Iris pigment epithelial cell (primary cell): Measurements from ENCODE around the gene CKAP2.
"Not testable (repeated sequence)": the region's sequence is repeated elsewhere in the genome, so short reads cannot be mapped to it uniquely, and the experiment has no call there.

Source experiments
- DNase-seq: peaks from one replicate; pipeline ENCODE4 v3.0.0-alpha.2; 2011; ENCODE audit warnings: low read depth

The CKAP2 gene, protein sequence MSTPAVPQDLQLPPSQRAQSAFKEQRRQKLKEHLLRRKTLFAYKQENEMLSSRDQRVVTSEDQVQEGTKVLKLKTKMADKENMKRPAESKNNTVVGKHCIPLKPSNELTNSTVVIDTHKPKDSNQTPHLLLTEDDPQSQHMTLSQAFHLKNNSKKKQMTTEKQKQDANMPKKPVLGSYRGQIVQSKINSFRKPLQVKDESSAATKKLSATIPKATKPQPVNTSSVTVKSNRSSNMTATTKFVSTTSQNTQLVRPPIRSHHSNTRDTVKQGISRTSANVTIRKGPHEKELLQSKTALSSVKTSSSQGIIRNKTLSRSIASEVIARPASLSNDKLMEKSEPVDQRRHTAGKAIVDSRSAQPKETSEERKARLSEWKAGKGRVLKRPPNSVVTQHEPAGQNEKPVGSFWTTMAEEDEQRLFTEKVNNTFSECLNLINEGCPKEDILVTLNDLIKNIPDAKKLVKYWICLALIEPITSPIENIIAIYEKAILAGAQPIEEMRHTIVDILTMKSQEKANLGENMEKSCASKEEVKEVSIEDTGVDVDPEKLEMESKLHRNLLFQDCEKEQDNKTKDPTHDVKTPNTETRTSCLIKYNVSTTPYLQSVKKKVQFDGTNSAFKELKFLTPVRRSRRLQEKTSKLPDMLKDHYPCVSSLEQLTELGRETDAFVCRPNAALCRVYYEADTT

DNA sequence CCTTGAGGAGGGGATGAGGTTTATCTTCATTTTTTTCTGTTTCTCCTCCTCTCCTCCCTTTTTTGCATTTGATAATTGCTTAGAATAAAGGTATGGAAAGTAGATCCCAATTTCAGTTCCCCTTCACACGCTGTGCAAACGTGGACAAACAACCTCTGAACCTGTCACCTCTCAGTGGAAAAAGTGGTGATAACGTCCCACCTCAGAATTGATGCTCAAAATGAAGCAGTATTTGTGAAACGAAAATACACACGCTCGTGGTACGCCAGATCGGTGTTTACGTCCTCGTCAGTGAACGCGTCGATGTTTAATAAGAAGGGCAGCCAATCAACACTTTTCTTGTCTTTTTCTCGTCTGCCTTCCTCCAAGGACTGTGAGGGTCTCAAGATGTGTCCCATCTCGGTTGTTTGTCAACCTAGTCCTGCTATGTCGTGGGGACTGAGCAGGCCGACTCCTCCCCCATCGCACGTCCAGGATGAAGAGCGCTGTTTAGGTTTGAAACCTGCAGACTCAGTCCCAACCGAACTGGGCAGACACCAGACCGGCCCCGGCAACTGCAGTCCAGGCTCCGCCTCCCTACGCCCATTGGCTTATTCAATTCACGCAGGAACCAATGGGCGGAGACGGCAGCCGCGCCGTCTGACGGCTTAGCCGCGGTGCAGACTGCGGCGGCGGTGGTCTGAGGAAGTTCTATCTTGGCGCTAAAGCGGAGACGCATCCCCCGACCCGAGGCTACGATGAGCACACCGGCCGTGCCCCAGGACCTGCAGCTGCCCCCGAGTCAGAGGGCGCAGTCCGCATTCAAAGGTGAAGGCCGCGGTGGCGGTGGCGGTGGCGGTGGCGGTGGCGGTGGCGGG lies at the start of gene CKAP2:
TSS of gene CKAP2 (plus strand) at position 659 of the 857 bp plus-strand sequence. CDS start at position 738, 79 bp downstream.
- DNase-seq = peak; percentile 95

DNA sequence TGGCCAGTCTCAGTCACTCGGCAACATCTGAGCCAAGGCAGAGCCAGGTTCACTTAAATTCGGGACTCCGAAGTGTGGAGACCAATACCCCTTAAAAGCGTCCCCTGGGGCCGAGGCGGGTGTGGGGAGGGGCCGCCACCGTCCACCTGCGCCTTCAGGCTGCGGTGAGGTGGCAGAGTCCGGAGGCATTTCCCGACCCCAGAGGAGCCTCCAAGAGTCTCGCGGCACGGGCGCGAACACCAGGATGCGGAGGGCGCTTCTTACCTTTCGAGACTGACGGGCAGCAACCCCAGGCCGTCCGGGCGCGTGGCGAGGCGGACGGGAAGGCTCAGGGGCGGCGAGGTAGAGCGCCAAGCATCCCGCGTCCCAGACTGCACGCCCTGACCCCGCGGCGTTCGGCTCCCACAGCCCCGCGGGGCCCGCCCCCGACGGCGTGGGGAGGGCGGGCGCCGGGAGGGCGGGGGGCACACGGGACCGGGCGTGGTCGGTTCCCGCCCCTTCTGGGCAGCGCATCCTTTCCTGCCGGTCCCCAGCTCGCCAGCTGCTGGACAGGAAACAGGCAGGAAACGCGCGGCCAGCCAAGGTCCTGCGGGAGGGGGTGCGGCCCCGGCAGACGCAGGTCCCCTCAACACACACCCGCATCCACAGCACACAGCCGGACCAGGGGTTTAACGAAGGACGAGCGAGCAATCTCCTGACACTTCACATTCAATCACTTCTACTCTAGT lies 49.3 kb upstream of the CKAP2 start, which contains the start of gene THSD1:
TSS of gene THSD1 (minus strand) at position 406 of the 728 bp plus-strand sequence. CDS start 3,572 bp downstream, outside the sequence.
- DNase-seq = peak; percentile 9

DNA sequence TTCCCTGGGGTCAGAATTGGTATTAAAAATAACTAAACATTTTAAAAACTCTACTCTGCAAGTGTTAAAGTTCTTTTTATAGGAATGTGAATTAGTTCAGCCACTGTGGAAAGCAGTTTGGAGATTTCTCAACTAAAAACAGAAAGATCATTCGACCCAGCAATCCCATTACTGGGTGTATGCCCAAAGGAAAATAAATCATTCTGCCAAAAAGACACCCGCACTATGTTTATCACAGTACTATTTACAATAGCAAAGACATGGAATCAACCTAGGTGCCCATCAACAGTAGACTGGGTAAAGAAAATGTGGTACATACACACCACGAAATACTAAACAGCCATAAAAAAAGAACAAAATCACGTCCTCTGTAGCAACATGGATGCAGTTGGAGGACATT lies 48.6 kb upstream of the CKAP2 start:
- no peak for DNase-seq

DNA sequence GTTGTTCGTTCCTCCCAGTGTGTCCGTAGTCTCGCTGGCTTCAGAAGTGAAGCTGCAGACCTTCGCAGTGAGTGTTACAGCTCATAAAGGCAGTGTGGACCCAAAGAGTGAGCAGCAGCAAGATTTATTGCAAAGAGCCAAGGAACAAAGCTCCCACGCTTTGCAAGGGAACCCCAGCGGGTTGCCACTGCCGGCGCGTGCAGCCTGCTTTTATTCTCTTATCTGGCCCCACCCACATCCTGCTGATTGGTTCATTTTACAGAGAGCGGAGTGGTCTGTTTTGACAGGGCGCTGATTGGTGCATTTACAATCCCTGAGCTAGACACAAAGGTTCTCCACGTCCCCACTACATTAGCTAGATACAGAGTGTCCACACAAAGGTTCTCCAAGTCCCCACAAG lies 47.8 kb upstream of the CKAP2 start:
- DNase-seq = not testable (repeated sequence)

DNA sequence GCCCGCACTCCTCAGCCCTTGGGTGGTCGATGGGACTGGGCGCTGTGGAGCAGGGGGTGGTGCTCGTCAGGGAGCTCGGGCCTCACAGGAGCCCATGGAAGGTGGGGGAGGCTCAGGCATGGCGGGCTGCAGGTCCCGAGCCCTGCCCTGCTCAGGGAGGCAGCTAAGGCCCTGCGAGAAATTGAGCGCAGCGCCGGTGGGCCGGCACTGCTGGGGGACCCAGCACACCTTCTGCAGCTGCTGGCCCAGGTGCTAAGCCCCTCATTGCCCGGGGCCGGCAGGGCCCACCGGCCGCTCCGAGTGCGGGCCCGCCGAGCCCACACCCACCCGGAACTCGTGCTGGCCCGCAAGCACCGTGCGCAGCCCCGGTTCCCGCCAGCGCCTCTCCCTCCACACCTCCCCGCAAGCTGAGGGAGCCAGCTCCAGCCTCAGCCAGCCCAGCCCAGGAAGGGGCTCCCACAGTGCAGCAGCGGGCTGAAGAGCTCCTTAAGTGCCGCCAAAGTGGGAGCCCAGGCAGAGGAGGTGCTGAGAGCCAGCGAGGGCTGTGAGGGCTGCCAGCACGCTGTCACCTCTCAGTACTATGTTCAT lies 47.1 kb upstream of the CKAP2 start:
- not testable (repeated sequence) for DNase-seq

DNA sequence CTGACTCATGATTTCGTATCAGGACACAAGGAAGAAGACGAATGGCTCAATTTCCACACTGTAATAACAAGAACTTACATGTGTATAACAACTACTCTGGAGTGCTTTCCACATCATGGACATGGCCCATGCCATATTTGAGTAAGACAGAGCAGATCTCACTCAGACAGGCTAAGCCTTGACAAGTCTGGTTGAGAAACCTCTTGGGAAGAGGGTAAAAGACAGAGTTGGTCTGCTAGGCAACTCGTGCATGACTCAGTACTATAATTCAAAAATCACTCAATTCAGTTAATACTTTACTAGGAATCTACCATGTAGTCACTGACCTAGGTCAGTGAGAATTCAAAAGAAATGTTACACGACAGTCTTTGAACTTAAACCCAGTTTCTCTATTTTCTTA lies 43.6 kb upstream of the CKAP2 start:
- DNase-seq = peak; percentile 93

DNA sequence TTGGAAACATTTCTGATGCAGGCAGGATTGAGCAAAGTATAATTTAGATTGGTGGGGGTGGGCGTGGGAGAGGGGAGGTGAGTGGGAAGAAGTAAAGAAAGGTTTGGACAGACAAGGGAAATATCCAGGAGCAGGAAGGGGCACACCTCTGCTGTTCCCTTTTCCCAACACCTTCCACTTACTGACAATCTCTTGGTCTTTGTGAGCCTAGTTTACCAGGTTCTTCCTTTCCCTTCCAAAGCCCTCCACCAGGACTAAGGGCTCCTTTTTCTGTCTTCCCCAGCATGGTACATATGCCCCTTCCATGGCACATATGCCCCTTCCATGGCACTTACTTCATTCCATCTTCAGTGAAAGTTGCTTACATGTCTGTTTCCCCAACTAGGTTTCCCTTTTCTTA lies 43.1 kb upstream of the CKAP2 start:
- DNase-seq = no peak

DNA sequence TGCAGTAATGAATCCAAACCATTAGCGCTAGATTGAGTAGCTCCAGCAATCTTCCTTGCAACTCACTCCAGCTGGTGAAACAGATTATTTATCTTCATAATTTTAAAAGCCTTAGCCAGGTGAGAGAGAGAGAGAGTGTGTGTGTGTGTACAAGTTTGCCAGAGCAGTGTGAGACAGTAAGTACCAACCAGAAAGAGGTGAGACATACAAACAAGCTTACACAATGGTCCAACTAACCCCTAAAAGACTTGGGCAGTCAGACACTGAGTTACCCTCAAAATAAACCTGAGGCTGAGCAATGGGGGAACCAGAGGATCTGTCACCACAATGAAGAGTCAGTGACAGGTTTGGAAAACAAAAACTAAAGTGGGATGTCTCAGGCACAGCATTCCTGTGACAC lies 41.2 kb upstream of the CKAP2 start:
- DNase-seq = no peak

DNA sequence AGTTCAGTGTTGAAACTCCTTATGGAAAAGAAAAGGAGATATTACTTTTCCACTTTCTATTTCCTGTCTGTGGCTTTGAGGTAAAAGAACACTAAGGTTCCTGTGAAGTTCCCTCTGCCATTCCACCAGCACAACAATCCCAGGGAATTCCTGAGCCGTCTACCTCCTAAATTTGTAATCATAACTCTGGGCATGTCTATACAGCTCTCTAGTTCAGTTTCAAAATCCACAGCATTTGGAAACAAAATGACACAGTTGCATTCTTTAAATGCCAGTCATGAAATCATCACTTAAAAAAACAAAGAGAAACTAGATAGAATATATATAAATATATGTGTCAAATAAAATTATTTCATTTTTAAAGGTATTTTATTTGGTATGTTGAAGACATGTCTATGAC lies 40.3 kb upstream of the CKAP2 start:
- DNase-seq = peak; percentile 84

DNA sequence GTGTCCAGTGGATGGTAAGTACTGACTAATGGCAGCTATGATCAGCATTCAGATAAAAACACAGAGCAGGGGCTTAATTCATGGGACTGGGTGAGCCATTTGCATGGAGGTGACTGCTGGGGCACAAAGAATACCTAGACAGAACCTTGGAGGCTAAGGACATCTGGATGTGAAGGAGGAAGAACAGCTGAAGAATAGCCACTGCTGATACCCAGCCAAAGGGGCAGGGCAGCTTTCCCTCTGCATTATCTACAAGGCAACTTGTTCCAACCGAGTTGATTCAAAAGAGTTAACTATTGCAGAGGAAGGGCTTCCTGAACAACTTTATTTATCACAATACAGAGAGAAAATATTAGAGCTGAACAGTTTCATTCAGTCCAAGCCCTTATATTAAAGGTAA lies 36.2 kb upstream of the CKAP2 start:
- no peak for DNase-seq

DNA sequence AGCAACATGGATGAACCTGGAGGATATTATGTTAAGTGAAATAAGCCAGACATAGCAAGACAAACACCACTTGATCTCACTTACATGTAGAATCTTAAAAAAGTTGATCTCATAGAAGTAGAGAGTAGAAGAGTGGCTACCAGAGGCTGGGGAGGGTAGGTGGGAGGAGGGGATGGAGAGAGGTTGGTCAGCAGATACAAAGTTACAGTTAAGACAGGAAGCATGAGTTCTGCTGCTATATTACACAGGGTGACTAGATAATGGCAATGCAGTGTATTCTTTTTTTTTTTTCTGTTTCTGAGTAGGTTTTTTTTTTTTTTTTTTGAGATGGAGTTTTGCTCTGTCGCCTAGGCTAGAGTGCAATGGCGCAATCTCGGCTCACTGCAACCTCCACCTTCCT lies 34.1 kb upstream of the CKAP2 start:
- no peak for DNase-seq

DNA sequence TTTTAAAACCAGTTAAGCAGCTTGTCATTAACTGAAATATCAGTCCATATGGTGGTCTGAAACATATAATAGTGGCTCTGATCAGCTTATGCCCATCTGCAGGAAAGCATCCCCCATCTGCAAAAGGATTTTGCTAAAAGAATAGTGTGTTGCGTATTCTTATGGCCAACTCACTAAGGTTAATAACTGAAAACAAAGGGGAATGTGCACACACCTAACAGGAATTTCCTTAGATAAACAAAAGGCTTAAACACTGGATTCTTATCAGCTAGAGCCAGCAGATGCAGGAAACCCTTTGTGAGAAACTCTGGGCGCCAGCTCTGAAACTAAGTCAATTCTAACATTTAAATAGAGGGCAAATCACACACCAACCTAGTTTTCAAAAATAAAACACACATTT lies 27.0 kb upstream of the CKAP2 start:
- DNase-seq = peak; percentile 82

DNA sequence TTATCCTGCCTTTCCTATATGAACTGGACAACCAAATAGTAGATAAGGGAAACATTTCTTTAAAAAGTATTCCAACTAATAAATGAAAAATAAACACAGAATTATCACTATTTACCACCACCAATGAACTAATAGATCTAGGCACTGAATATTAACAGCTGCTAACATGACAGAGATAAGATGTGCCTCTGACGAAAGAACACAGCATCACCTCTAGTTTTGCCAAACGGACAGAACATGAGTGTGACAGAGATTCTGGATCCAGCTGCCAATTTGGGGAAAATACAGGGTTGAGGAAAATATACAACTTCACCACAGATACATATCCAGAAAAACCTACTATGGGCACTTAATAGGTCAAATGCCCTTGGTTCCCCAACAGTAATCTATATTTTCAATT lies 22.8 kb upstream of the CKAP2 start:
- no peak for DNase-seq

DNA sequence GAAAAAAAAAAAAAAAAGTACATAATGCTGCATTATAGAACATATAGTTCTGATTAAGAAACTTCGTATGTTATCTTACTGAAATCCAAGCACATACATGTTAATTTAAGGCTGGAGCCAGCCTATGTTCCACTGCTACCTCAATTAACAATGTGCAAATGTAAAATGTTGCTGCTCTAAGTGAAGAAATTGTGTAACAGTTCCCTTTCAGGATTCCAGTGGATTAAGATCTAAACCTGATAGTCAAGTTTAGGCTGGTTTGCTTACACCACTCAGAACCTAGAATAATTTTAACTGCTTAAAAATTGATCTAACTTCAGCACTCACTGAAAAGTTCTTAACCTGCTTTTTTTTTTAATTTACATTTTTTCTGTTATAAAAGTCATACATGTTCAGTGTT lies 9.0 kb upstream of the CKAP2 start:
- DNase-seq = peak; percentile 55

DNA sequence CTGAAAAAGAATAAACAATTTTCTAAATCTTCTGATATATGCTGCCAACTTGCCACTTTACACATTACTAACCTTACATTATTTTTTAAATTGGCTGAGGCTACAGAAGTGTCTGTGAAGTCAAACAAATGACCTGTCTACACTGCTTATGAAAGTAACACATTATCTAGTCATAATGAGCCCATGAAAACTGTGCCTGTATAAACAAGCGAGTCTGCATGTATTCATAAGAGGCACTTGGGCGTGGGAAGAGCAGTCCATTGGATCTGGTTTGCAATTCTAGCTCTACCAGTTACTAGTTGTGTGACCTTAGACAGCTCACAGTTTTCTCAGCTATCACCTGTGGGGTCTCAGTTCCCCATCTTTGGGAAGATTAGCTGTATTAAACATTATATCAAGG lies 7.9 kb upstream of the CKAP2 start:
- no peak for DNase-seq

DNA sequence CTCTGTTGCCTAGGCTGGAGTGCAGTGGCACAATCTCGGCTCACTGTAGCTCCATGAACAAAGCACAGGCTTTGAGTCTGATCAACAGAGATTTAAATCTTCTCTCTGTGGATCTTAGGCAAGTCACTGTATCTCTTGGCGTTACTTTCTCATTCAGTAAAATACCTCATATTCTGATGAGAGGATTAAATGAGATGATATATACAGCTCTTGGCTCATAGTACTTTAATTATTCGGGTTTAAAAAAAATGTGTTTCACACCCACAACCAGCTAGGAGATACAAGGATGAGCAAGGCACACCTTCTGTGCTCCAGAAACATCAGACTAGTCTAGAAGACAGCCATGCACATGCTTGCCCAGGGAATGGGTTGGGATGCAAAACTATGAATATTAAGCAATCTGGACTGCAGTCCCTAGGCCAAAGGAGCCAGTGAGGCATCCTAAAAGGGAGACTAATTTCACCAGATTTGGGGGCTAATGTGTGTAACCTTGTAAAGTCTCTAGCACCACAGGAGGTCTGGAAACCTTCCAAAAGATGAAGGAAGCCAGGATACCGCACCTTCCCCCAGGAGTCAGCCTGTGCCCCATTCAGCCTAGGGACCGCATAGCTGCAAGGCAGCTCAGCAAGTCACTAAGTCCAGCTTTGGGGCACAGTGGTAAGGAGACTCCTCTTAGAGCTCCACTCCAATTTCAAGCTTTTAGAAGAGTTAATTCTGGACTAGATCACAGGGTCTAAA lies 7.3 kb upstream of the CKAP2 start:
- no peak for DNase-seq

DNA sequence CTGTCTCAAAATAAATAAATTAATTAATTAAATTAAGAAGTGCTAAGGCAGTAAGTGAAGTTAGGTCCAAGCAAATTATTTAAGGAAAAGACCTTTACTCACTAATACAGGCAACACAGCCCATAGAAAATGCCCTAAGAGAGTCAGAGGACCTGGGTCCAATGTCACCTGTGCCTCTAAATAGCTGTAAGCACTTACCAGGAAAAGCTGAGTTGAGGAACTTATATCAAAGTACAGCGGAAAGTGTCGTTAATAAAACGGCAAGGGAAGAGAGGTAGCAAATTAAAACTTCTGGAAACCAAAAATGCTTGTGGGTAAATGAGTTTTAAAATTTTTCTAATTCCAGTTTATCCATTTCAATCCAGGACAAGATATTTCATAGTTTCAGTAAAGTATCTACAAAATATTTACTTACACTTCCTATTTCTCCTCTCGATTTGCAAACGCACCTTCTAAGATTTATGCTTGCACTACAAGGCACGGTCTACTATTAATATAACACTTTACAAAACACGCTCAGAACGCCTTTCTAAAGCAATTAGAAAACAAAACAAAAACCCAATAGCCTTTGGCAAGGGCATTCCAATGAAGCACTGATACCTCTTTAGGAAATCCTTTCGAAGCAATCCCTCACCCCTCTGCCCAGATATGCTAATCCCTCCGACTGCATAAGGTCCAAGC lies 5.8 kb upstream of the CKAP2 start:
- no peak for DNase-seq

DNA sequence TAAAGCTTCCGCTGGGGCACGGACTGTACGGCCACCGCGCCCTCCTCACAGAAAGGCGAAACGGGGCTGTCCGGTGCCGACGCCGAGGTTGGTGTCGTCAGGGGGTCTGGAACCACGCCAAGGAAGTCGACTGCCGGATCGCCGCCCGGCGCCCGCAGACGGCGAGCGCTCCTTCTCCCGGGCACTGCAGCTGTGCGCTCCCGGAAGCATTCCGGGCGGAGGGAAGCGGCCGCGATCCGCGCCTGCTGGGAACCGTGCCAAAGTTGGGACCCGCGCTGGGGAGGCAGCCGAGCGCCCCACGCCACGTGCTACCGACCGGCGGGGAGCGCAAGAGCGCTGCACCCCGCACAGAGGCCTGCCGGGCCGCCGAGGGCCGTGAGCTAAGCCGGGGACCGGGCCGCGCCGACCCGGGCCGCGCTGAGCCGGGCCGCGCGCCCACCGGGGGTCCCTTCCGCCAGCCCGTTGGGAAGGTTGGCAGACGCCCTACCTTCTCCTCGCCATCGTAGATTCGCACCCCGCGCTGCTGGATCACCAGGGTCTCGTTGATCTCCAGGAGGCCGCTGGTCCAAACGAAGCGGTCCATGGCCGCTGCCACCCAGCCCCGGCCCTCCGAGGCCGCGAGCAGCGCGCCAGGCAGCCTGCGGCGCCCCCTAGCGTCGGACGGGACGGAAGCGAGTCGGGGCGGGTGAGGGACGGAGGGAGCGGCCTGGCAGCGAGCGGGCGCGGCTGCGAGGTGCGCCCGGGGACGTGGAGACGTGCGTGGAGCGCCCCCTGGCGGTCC lies 5.1 kb upstream of the CKAP2 start, which contains the start of gene VPS36:
TSS of gene VPS36 (minus strand) at position 623 of the 781 bp plus-strand sequence. CDS start at position 583, 40 bp downstream.
- peak; percentile 90 for DNase-seq

DNA sequence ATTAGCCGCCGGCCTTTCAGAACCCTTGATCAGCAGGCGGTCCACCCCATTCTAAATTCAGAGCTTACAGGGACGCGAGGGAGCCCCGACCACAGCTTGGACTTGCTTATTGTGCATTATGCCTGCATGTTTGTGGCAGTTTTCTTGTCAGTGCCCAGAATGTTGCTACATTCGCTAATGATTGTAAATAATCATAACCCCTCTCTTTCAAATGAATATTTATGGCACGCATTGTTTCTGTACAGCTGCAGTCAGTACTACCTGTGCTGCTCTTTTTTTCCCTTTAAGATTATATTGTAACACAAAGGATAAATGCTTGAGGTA lies 4.5 kb upstream of the CKAP2 start:
- DNase-seq = no peak
